Natural killer cell (primary cell): ENCODE results near the gene HS6ST2. TPM values are rescaled to one million over a fixed set of nuclear protein-coding genes. Genes with fewer than 3 reads are reported as not detected.
A peak's percentile ranks its signal among the peaks of the same experiment; 100 is the strongest.

Experiments
- ATAC-seq, 3 donors: fragments of 150-1000 bp in 2 of 3; fragments of 200-7000 bp in 1 of 3; cut with Tn5 transposase; 1 replicate in 1 of 3; 2 replicates in 2 of 3; pipeline ENCODE4 v1.10.0; 2021; ENCODE audit warnings: mild to moderate bottlenecking in 2 of 3, moderate library complexity in 2 of 3
- DNase-seq, 2 donors: peaks; one replicate each; pipeline versions ENCODE4 v3.0.0 to v3.0.0-alpha.2; 2013 to 2021; ENCODE audit warnings: mixed read lengths in 1 of 2
- H3K27ac ChIP-seq: one replicate; pipeline ENCODE4 v1.5.1; 2013; ENCODE audit warnings: mild to moderate bottlenecking, low read length
- H3K27me3 ChIP-seq: one replicate; pipeline ENCODE4 v1.6.1; 2013; ENCODE audit warnings: low read length; ENCODE audit not compliant: control insufficient read depth, insufficient read depth
- H3K36me3 ChIP-seq: one replicate; pipeline ENCODE4 v1.6.1; 2013; ENCODE audit warnings: low read length; ENCODE audit not compliant: control insufficient read depth, insufficient read depth
- H3K4me1 ChIP-seq: one replicate; pipeline ENCODE4 v1.6.1; 2013; ENCODE audit warnings: low read length; ENCODE audit not compliant: control insufficient read depth, insufficient read depth
- H3K4me3 ChIP-seq: one replicate; pipeline ENCODE4 v1.5.1; 2013; ENCODE audit warnings: low read length
- H3K9me3 ChIP-seq: one replicate; pipeline ENCODE4 v1.6.1; 2013; ENCODE audit warnings: low read length; ENCODE audit not compliant: control insufficient read depth, insufficient read depth
- H3K27ac Mint-ChIP-seq, 2 donors: one replicate each; pipeline ENCODE4 v1.8.0; 2022; ENCODE audit warnings: mild to moderate bottlenecking in 2 of 2, mixed read lengths in 2 of 2, moderate library complexity in 1 of 2
- H3K27me3 Mint-ChIP-seq, 2 donors: one replicate each; pipeline ENCODE4 v1.8.0; 2022; ENCODE audit warnings: low read depth in 2 of 2, mixed read lengths in 2 of 2
- H3K36me3 Mint-ChIP-seq: one replicate; pipeline ENCODE4 v1.8.0; 2022; ENCODE audit warnings: mixed read lengths
- H3K4me1 Mint-ChIP-seq, 2 donors: one replicate each; pipeline ENCODE4 v1.8.0; 2022; ENCODE audit warnings: mixed read lengths in 2 of 2
- H3K4me3 Mint-ChIP-seq: one replicate; pipeline ENCODE4 v1.8.0; 2022; ENCODE audit warnings: mild to moderate bottlenecking, moderate library complexity, mixed read lengths
- H3K9me3 Mint-ChIP-seq, 2 donors: one replicate each; pipeline ENCODE4 v1.8.0; 2022; ENCODE audit warnings: mixed read lengths in 2 of 2
- WGBS: methylation state at CpG from one replicate; pipeline ENCODE4 v1.1.7; 2013; ENCODE audit warnings: missing lambda C conversion rate; ENCODE audit not compliant: insufficient coverage; 5-methylcytosine and 5-hydroxymethylcytosine counted together
- intact Hi-C: fragments of 100-400 bp; cut with micrococcal nuclease; formaldehyde crosslinking; loops from one replicate; pipeline ENCODE4 v1.14.2; 2022
- total RNA-seq, 4 donors: library from RNA; stranded (reverse); fragments of 120-200 nt in 1 of 4; gene quantifications; one replicate each; pipeline versions ENCODE4 v1.2.3 to v1.2.4, GENCODE V29; 2013 to 2022
- TF ChIP-seq, protein P1 (sequence below): fragments of 200-600 bp; IDR thresholded peaks from one replicate; pipeline ENCODE4 v1.8.0; 2022; ENCODE audit warnings: antibody characterized with exemption

HS6ST2 gene
- total RNA-seq, 3 donors from 2014 or later (not counting 1 experiment from before 2014, with no cell fraction given), result not detected

DNA sequence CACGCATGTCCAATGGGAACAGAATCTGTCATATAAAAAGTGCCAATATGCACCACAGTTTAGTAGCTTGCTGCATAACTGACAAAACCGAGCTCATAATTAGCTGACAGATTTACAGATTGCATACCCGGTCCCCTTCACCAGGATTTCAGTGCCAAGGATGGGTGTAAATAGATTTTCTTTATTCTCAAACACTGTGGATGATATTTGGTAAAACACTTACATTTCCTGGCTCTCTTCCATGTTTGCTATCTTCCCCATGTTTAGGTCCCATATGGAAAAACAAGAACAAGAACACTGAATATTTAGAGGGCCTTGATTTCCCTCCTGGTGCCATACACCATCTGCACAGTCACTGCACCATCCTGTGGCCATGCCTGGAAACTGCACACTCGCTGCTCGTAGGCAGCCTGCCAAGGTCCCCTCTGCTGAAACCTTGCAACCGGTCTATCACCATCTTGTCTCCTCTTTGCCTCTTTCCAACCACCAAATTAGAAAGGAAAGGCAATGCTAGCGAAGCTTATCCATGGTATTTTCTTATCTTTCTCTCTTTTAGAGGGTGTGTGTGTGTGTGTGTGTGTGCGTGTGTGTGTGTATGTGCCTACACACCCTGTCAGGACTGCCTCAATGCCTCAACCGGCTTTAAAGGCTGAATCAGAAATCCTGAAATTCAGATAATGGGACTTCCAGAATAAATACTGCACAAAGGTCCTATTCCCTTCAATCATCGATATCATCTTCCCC lies 345.4 kb downstream of the HS6ST2 start:
- H3K27me3 Mint-ChIP-seq, result peaks cover 0 to 26% of the 10 kb centered on the region in 2 donors
- Histone ChIP-seq H3K4me1 (no peaks in the 10 kb centered on the region), H3K27ac (no peak overlapping the region), H3K9me3 (no peaks in the 10 kb centered on the region), H3K4me3 (no peak overlapping the region), H3K27me3 (no peaks in the 10 kb centered on the region), H3K36me3 (no peaks in the 10 kb centered on the region)
- whole genome bisulfite sequencing, result 65% methylated on average over 8 of the region's 10 CpGs
- no peak overlapping the region for H3K4me3 Mint-ChIP-seq
- H3K36me3 Mint-ChIP-seq, result no peaks in the 10 kb centered on the region
- TF ChIP-seq, protein P1, sequence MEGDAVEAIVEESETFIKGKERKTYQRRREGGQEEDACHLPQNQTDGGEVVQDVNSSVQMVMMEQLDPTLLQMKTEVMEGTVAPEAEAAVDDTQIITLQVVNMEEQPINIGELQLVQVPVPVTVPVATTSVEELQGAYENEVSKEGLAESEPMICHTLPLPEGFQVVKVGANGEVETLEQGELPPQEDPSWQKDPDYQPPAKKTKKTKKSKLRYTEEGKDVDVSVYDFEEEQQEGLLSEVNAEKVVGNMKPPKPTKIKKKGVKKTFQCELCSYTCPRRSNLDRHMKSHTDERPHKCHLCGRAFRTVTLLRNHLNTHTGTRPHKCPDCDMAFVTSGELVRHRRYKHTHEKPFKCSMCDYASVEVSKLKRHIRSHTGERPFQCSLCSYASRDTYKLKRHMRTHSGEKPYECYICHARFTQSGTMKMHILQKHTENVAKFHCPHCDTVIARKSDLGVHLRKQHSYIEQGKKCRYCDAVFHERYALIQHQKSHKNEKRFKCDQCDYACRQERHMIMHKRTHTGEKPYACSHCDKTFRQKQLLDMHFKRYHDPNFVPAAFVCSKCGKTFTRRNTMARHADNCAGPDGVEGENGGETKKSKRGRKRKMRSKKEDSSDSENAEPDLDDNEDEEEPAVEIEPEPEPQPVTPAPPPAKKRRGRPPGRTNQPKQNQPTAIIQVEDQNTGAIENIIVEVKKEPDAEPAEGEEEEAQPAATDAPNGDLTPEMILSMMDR, result peak; percentile 25
- no peak overlapping the region for H3K27ac Mint-ChIP-seq
- H3K9me3 Mint-ChIP-seq, result no peaks in the 10 kb centered on the region
- intact Hi-C loops, result loop anchor here (2.0 kb wide), 1 partner anchor 122 kb away; no protein-coding TSS in a partner anchor
- peak; percentile 49 to 59 (median 59) for ATAC-seq
- peak in 1 of 2 donors; percentile 62 for DNase-seq
- H3K4me1 Mint-ChIP-seq, result peaks cover 0 to 4% of the 10 kb centered on the region in 2 donors

DNA sequence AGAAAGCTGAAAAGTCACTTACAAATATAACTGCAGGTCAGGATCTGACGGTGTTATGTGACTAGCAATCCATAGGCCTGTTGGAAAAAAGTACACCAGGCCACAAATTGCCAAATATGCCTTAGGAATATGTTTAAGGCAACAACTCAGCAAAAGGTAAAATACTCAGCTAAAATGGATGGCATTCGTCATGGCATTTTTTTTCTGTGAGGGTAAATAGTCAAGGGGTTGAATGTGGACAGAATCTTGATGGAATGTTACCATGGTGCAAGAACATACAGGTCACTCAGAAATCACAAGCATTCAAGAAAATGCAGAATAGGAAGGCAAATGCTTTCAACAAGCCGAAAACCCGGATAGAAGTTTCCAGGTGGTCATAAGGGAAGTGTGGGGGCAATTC lies 347.9 kb downstream of the HS6ST2 start:
- Mint-ChIP-seq H3K36me3 (no peaks in the 10 kb centered on the region), H3K27me3 (peaks cover 0 to 45% of the 10 kb centered on the region in 2 donors), H3K27ac (no peak overlapping the region), H3K4me1 (peaks cover 0 to 4% of the 10 kb centered on the region in 2 donors), H3K4me3 (no peak overlapping the region), H3K9me3 (no peaks in the 10 kb centered on the region)
- Histone ChIP-seq H3K4me3 (no peak overlapping the region), H3K4me1 (no peaks in the 10 kb centered on the region), H3K27ac (no peak overlapping the region), H3K36me3 (no peaks in the 10 kb centered on the region), H3K27me3 (no peaks in the 10 kb centered on the region), H3K9me3 (no peaks in the 10 kb centered on the region)
- no peak for ATAC-seq
- intact Hi-C loops, result no loop called here
- WGBS, result 91% methylated on average over 4 of the region's 4 CpGs
- TF ChIP-seq, protein P1, result no peak
- no peak for DNase-seq

DNA sequence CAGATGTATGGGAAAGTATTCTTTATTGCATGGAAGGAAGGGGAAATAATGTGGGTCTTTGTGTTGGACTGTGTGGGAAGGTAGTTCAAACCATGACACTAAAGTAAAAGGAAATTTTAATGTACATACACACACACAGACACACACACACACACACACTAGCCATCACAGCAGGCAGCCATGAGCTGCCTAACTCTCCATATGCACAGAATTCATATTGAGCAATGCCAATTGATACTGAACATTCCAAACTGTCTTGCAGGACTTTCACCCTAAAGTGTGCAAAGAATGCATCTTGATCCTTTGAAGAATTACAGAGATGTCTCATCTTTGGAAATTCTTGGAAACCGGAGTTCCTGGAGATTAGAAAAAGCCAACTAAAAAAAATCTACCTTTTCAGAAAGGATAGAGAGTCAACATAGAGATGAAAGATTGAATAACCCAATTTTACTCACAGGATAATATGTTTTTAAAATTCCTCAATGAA lies 349.0 kb downstream of the HS6ST2 start:
- TF ChIP-seq, protein P1, result no peak
- no peak overlapping the region for H3K27ac Mint-ChIP-seq

More for the DNA sequence above, 349.0 kb downstream of the HS6ST2 start:
- Histone ChIP-seq H3K36me3 (no peaks in the 10 kb centered on the region), H3K27me3 (no peaks in the 10 kb centered on the region), H3K4me1 (no peaks in the 10 kb centered on the region), H3K9me3 (no peaks in the 10 kb centered on the region), H3K27ac (no peak overlapping the region), H3K4me3 (no peak overlapping the region)
- ATAC-seq (no peak), DNase-seq (no peak)
- no CpG with 5 or more reads among the region's 1 CpG for WGBS
- intact Hi-C loops, result no loop called here
- no peaks in the 10 kb centered on the region for H3K9me3 Mint-ChIP-seq
- H3K27me3 Mint-ChIP-seq, result peaks cover 0 to 56% of the 10 kb centered on the region in 2 donors
- no peaks in the 10 kb centered on the region for H3K36me3 Mint-ChIP-seq
- H3K4me3 Mint-ChIP-seq, result no peak overlapping the region
- no peaks in the 10 kb centered on the region for H3K4me1 Mint-ChIP-seq
